HG03039 (cell line): ENCODE results near the gene CDK12.
"Not testable (repeated sequence)": the region's sequence is repeated elsewhere in the genome, so short reads cannot be mapped to it uniquely, and the experiment has no call there.

Experiments
- ATAC-seq: cut with Tn5 transposase; IDR thresholded peaks from one replicate; pipeline ENCODE4 v1.9.1; 2021; ENCODE audit warnings: mild to moderate bottlenecking, moderate library complexity; ENCODE audit not compliant: unreplicated experiment

Gene CDK12

DNA sequence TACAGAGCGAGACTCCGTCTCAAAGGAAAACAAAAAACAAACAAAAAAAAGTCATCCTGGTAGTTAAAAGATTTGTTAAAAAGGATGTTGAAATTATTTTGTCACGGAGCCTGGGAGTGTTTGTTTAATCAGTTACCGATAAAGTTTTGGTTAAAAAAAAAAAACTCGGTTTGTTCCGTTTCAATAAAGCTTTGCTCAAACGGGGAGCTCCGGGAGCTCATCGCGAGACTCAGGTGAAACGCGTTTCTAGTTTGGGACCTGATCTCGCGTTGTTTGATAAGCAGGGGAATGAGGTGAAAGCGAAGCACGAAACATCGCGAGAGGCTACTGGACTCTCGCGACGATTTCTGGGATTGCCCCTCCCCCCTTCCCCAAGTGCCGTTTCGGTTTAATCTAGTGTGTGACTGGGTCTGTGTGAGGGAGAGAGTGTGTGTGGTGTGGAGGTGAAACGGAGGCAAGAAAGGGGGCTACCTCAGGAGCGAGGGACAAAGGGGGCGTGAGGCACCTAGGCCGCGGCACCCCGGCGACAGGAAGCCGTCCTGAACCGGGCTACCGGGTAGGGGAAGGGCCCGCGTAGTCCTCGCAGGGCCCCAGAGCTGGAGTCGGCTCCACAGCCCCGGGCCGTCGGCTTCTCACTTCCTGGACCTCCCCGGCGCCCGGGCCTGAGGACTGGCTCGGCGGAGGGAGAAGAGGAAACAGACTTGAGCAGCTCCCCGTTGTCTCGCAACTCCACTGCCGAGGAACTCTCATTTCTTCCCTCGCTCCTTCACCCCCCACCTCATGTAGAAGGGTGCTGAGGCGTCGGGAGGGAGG is at the start of gene CDK12:
Gene CDK12, plus strand, starts transcription at position 374 of the 813 bp plus-strand sequence. CDS start 586 bp downstream, outside the sequence.
- peak; percentile 60 for ATAC-seq

DNA sequence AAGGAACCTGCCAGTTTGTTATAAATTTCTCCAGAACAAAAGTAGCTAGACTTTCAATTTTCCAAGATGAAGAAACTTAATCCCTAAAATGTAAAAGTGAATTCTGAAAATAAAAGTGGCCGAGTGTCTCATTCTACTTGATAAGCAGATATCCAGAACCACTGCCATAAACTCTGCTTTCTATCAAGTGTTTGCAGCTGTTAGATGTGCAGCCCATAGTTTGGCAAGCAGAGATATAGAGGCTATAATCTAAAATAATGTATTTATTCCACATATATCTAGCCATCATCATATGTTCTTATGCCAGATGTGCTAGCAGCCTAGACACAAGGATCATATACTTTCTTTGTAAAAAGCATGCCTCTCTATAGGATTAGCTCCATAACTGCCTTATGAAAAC is 45.1 kb upstream of the CDK12 start:
- ATAC-seq, result no peak

DNA sequence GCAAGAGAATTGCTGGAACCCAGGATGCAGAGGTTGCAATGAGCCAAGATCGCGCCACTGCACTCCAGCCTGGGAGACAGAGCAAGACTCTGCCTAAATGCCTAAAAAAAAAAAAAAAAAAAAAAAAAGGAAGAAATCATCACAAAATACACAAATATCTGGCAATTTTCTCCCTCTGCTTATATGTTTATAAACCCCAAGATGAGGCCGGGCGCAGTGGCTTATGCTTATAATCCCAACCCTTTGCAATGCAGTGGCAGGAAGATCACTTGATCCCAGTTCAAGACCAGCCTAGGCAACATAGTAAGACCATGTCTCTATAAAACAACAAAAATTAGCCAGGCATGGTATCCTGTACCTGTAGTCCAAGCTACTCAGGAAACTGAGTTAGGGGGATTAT is 31.7 kb upstream of the CDK12 start:
- no peak for ATAC-seq

DNA sequence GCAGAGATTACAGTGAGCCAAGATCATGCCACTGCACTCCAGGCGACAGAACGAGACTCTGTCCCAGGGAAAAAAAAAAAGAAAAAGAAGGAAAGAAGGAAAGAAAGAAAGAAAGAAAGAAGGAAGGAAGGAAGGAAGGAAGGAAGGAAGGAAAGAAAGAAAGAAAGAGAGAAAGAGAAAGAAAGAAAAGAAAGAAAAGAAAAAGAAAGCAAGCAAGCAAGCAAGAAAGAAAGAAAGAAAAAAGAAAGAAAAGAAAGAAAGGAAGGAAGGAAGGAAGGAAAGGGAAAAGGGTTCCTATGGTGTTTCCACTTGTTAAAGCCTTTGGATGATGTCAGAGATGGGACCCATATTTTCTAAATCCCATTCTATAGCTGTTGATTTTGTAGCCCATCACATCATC is 21.4 kb upstream of the CDK12 start:
- not testable (repeated sequence) for ATAC-seq

DNA sequence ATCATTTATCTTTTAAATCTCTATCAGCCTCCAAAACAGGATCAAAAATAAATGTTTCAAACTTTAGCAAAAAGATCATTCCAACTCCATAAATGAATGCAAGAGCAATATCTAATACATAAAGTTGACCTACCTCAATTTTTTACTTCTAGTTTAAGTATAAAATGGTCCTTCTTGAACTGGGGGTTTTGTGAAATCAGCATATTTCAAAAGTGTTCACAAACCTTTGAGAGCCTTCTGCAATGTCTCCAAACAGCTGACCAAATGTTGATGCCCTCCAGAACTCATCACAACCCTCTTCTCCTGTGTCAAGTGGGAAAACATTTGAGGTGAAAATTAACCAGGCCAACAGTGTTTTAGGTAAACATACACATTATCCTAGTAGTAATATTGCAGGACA is 18.0 kb upstream of the CDK12 start:
- ATAC-seq, result no peak

DNA sequence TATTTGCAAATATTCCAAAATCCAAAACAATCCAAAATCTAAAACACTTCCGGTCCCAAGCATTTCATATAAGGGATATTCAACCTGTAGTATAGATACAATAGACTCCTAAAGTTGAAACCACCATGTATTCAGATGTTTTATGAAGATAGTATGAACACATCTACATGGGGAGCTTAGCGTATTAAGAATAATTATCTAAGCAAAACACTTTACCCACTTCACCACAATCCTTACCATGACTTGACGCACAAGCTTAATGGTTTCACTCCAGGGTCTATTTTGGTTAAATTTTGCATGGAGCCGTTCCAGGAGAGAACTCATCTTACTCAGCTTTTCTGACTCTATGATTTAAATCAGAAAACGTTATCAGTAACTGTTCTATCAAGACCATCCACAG is 13.7 kb upstream of the CDK12 start:
- ATAC-seq, result no peak

DNA sequence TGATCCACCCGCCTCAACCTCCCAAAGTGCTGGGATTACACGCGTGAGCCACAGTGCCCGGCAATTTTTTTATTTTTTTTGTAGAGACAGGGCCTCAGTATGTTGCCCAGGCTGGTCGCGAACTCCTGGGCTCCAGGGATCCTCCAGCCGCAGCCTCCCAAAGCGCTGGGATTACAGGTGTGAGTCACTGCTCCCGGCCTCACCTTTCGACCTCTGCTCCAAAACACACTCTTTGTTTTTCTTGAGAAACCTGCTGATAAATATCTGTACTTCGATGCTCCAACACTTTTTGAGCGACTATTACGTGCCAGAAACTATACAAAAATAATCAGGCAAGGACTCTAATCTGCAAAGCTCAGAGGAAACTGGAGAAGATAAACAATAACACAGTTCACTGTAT is 11.2 kb upstream of the CDK12 start:
- no peak for ATAC-seq

DNA sequence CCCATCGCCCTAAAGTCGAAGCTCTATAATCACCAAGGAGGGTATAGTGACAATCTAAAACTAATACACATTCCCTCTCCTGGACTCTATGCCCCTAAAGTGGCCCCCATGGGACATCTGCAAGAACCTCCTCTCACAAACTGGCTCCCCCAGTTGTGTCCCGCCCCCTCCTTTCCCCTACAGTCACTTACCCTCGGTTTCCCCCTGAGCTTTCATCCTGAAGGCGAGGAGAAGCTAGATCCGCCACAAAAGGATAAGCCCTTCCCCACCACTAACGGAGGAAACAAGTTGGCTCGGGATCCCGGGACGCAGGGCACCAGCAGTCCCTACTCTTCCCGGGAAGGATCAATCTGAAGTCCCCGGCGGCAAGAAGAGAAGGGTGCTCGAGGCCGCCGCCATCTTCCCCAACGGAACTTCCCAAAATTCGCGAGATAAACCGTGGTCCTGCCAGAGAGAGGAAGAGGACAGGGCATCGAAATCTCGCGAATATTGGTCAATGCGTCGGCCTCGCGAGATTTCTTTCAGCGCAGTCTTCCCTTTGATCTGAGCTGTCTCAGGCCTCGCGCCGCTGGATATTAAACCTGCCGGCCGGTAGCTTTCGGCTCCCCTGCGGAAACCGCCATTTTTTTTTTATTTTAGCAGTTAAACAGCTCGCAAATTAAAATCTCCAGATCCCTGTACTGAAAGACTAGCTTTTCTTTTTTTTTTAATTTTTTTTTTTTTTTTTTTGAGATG is 10.3 kb upstream of the CDK12 start, which contains the start of gene MED1:
Gene MED1, minus strand, starts transcription at position 417 of the 735 bp plus-strand sequence. Its CDS starts 201 bp downstream, at position 216.
- peak; percentile 82 for ATAC-seq

DNA sequence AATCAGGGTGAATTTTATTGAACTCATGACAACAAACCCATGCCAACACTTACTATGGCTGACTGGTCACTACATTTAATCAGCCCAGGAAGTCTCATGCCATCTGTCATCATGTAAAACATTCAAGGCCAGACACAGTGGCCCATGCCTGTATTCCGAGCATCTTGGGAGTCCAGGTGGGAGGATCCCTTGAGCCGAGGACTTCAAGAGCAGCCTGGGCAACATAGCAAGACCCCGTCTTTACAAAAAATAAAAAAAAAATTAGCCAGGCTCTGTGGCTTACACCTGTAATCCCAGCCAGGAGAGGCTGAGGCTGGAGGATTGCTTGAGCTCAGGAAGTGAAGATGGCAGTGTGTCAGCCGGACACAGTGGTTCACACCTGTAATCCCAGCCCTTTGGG is 5.4 kb upstream of the CDK12 start:
- no peak for ATAC-seq

DNA sequence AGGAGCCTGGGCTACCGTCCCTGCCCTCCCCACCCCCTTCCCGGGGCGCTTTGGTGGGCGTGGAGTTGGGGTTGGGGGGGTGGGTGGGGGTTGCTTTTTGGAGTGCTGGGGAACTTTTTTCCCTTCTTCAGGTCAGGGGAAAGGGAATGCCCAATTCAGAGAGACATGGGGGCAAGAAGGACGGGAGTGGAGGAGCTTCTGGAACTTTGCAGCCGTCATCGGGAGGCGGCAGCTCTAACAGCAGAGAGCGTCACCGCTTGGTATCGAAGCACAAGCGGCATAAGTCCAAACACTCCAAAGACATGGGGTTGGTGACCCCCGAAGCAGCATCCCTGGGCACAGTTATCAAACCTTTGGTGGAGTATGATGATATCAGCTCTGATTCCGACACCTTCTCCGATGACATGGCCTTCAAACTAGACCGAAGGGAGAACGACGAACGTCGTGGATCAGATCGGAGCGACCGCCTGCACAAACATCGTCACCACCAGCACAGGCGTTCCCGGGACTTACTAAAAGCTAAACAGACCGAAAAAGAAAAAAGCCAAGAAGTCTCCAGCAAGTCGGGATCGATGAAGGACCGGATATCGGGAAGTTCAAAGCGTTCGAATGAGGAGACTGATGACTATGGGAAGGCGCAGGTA is 762 bp downstream of the CDK12 start:
- ATAC-seq, result peak; percentile 47

DNA sequence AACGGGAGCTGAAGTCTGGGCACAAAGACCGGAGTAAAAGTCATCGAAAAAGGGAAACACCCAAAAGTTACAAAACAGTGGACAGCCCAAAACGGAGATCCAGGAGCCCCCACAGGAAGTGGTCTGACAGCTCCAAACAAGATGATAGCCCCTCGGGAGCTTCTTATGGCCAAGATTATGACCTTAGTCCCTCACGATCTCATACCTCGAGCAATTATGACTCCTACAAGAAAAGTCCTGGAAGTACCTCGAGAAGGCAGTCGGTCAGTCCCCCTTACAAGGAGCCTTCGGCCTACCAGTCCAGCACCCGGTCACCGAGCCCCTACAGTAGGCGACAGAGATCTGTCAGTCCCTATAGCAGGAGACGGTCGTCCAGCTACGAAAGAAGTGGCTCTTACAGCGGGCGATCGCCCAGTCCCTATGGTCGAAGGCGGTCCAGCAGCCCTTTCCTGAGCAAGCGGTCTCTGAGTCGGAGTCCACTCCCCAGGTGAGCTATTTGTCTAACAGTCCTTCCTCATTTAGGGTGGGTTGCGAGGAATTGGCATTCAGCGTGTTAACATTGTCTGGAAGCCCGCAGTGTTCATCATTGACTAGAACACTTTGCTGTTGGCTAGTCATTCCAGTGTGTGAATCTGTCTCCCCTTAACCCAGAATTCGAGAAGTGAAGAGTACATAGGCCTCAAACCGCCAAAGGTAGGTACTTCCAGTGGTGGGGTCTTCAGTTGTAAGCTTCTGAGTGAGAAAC is 1.5 kb downstream of the CDK12 start:
- no peak for ATAC-seq

DNA sequence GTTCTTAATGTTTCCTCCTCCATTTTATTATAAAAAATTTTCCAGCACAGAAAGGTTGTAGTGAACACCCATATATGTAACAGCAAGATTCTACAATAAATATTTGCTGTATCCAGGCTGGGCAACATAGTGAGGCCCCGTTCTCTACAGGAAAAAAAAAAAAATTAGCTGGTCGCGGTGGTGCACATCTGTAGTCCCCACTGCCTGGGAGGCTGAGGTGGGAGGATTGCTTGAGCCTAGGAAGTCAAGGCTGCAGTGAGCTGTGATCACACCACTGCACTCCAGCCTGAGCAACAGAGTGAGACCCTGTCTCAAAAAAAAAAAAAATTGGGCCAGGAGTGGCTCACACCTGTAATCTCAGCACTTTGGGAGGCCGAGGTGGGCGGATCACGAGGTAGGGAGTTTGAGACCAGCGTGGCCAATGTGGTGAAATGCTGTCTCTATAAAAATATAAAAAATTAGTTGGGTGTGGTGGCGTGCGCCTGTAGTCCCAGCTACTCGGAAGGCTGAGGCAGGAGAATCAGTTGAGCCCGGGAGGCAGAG is 3.4 kb downstream of the CDK12 start:
- not testable (repeated sequence) for ATAC-seq

DNA sequence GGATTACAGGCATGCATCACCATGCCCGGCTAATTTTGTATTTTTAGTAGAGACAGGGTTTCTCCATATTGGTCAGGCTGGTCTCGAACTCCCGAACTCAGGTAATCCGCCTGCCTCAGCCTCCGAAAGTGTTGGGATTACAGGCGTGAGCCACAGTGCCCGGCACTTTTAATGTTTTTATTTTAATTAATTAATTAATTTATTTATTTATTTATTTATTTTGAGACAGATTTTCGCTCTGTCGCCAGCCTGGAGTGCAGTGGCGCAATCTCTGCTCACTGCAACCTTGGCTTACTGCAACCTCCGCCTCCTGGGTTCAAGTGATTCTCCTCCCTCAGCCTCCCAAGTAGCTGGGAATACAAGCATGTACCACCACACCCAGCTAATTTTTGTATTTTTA is 7.3 kb downstream of the CDK12 start:
- not testable (repeated sequence) for ATAC-seq

DNA sequence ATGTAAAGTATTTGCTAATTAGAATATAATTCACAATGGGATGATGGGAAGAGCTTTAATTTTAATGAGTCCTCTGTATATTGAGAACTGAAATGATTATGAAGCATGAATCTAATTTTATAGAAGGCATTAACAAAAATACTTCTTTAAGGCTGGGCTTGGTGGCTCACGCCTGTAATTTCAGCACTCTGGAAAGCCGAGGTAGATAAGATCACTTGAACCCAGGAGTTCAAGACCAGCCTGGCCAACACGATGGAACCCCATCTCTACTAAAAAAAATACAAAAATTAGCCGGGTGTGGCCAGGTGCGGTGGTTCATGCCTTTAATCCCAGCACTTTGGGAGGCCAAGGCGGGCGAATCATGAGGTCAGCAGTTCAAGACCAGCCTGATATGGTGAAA is 12.0 kb downstream of the CDK12 start:
- ATAC-seq, result no peak

DNA sequence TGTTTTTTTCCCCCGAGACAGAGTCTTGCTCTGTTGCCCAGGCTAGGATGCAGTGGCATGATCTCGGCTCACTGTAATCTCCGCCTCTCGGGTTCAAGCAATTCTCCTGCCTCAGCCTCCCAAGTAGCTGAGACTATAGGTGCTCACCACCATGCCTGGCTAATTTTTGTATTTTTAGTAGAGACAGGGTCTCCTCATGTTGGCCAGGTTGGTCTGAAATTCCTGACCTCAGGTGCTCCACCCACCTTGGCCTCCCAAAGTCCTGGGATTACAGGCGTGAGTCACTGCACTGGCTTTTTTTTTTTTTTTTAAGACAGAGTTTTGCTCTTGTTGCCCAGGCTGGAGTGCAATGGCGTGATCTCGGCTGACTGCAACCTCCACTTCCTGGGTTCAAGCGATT is 18.3 kb downstream of the CDK12 start:
- not testable (repeated sequence) for ATAC-seq

DNA sequence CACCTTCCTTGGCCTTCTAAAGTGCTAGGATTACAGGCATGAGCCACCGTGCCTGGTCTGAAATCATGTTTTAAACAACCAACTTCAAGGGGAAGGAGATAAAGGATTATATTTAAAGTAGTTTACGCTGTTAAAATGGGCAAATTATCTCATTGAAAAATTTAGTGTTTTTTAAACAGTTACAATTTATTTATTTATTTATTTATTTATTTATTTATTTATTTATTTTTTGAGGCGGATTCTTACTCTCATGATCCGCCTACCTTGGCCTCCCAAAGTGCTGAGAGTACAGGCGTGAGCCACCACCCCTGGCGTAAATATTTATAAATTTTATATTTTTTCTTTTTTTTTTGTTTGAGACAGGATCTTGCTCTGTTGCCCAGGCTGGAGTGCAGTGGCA is 22.2 kb downstream of the CDK12 start:
- no peak for ATAC-seq

DNA sequence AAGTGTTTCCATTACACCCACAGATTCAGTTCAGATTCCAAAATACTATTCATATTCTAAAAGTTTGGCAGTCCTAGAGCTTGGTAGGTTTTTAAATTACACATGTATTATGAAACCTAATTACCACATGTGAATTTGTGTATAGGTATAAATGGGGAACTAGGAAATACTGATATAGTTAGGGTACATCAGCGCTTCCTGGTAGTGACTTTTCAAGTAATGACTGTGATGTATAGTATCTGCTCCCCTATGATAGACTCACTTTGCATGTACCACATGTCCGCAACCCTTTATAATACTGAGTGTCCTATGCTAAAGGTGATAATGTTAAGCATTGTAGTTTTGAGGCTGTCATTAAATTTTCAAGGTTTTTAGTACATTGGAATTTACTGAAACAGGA is 22.9 kb downstream of the CDK12 start:
- ATAC-seq, result no peak

DNA sequence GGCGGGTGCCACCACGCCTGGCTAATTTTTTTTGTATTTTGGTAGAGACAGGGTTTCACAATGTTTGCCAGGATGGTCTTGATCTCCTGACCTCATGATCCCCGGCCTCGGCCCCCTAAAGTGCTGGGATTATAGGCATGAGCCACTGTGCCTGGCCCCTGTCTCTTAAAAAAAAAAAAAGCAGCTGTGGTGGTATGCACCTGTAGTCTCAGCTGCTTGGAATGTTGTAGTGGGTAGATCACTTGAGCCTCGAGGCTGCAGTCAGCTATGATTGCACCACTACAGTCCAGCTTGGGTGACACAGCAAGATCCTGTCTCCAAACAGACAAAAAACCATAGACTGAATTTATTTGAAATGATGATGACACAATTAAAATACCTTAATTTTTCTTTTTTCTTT is 24.3 kb downstream of the CDK12 start:
- no peak for ATAC-seq

DNA sequence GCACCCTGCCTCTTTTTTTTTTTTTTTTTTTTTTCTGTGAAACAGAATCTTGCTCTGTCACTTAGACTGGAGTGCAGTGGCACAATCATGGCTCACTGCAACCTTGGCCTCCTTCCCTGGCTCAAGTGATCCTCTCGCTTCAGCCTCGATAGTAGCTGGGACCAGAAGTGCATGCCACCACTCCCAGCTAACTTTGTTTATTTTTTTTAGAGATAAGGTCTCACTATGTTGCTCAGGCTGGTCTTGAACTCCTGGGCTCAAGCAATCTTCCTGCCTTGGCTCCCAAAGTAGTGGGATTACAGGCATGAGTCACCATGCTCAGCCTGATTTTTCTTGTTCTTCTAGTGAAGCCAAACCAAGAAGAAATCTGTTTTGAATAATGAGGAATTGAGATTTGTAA is 25.0 kb downstream of the CDK12 start:
- ATAC-seq, result no peak

DNA sequence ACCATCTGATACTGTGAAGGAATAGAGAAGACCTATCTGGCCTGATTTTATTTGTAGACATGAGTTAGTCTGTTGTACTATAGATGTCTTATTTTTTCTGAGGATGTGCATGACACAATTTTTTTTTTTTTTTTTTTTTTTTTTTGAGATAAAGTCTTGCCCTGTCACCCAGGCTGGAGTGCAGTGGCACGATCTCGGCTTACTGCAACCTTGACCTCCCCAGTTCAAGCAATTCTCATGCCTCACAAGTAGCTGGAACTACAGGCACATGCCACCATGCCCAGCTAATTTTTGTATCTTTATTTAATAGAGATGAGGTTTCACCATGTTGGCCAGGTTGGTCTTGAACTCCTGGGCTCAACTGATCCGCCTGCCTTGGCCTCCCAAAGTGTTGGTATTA is 26.2 kb downstream of the CDK12 start:
- not testable (repeated sequence) for ATAC-seq

DNA sequence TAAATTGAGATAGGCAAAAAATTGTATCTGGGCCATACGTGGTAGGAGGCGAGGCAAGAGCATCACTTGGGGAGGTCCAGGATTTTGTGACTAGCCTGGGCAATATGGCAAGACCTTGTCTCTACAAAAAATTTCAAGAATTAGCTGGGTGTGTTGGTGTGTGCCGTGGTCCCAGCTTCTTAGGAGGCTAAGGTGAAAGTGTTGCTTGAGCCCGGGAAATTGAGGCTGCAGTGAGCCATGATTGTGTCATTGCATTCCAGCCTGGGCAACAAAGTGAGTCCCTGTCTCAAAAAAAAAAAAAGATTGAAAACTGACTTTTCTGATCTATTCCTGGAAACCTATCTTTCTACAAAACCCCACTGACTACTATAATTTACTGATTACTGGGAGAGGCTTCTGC is 26.7 kb downstream of the CDK12 start:
- ATAC-seq, result no peak
